GM12878 (cell line): ENCODE results near the gene ELL2. TPM values are rescaled to one million over a fixed set of nuclear protein-coding genes. Genes with fewer than 3 reads are reported as not detected.

Experiments used
- ATAC-seq: fragments of 200-7000 bp; cut with Tn5 transposase; 3 replicates; pipeline ENCODE4 v1.9.1; 2020; ENCODE audit warnings: mild to moderate bottlenecking, moderate library complexity
- BruUV-seq: library from RNA; stranded (reverse); fragments of 400-500 nt; replicated peaks from 2 replicates; lab custom pipeline; 2021; lab: Mats Ljungman, UMichigan
- CTCF ChIA-PET: fragments of 300-600 bp; sonication (Branson Sonifier 250); formaldehyde crosslinking; extraction: SDS; loops from one replicate; lab custom pipeline; 2021; ENCODE audit warnings: inconsistent platforms; lab: Yijun Ruan, JAX
- POLR2A ChIA-PET: fragments of 350-600 bp; formaldehyde crosslinking; extraction: SDS; loops from one replicate; lab custom pipeline; 2021; ENCODE audit warnings: inconsistent platforms; lab: Charles Lee
- RAD21 ChIA-PET: fragments of 300-600 bp; sonication (Branson Sonifier 250); formaldehyde crosslinking; loops from one replicate; lab custom pipeline; 2023; ENCODE audit warnings: antibody characterized with exemption; ENCODE audit not compliant: unreplicated experiment; lab: Charles Lee
- SMC1A ChIA-PET: fragments of 300-600 bp; sonication (Branson Sonifier 250); formaldehyde crosslinking; loops from one replicate; lab custom pipeline; 2023; ENCODE audit not compliant: unreplicated experiment, uncharacterized antibody; lab: Charles Lee
- DNase-seq: peaks from one replicate; pipeline ENCODE4 v3.0.0-alpha.2; 2011; ENCODE audit warnings: low read depth, low spot score
- FAIRE-seq: peaks from 3 replicates; lab custom pipeline; 2011; peaks lifted over from hg19 to GRCh38; lab: Jason Lieb, UNC
- H2AFZ ChIP-seq: 2 replicates; pipeline ENCODE4 v1.6.0; 2011; ENCODE audit warnings: low read depth, low read length, control low read depth; ENCODE audit not compliant: control insufficient read depth
- H3K27ac ChIP-seq: 2 replicates; pipeline ENCODE4 v1.5.1; 2011; ENCODE audit warnings: control low read depth; ENCODE audit not compliant: control insufficient read depth, insufficient read depth
- H3K27me3 ChIP-seq, 2 experiments: replicated peaks in 1 of 2; 2 replicates each; pipeline versions ENCODE4 v1.6.0 to v1.6.1; 2011; ENCODE audit warnings: low read length in 1 of 2; ENCODE audit not compliant: control insufficient read depth in 2 of 2, insufficient read depth in 2 of 2
- H3K36me3 ChIP-seq, 2 experiments: 2 replicates each; pipeline ENCODE4 v1.5.1; 2011; ENCODE audit warnings: low read length in 1 of 2; ENCODE audit not compliant: control insufficient read depth in 2 of 2, insufficient read depth in 2 of 2
- H3K4me1 ChIP-seq: 2 replicates; pipeline ENCODE4 v1.6.1; 2011; ENCODE audit warnings: mild to moderate bottlenecking, low read length, moderate library complexity, mixed read lengths; ENCODE audit not compliant: control insufficient read depth, insufficient read depth
- H3K4me2 ChIP-seq: 2 replicates; pipeline ENCODE4 v1.6.0; 2011; ENCODE audit warnings: control low read depth; ENCODE audit not compliant: control insufficient read depth, insufficient read depth
- H3K4me3 ChIP-seq: fragments of 200-600 bp; sonication (generic); 2 replicates; pipeline ENCODE4 v1.5.1; 2016
- H3K79me2 ChIP-seq: 2 replicates; pipeline ENCODE4 v1.6.0; 2011; ENCODE audit warnings: low read length; ENCODE audit not compliant: control insufficient read depth, insufficient read depth
- H3K9ac ChIP-seq: 2 replicates; pipeline ENCODE4 v1.8.0; 2011; ENCODE audit warnings: low read length, control low read depth, mixed read lengths; ENCODE audit not compliant: control insufficient read depth, insufficient read depth
- H3K9me3 ChIP-seq: replicated peaks from 3 replicates; pipeline ENCODE4 v1.5.1; 2011; ENCODE audit warnings: mild to moderate bottlenecking, low read length; ENCODE audit not compliant: control insufficient read depth, insufficient read depth
- H4K20me1 ChIP-seq: 2 replicates; pipeline ENCODE4 v1.6.0; 2011; ENCODE audit not compliant: control insufficient read depth, insufficient read depth
- BRCA1 ChIP-seq: IDR thresholded peaks from 2 replicates; pipeline ENCODE4 v1.6.1; 2011; ENCODE audit warnings: low read depth, low read length, improper control_type of control experiment
- CEBPB ChIP-seq, 2 experiments: fragments of 150-350 bp in 1 of 2; IDR thresholded peaks; 2 replicates each; pipeline ENCODE4 v1.6.1; 2012 to 2014; ENCODE audit warnings: low read depth in 2 of 2, low read length in 2 of 2, borderline replicate concordance in 1 of 2, inconsistent platforms in 1 of 2
- CHD2 ChIP-seq: IDR thresholded peaks from 2 replicates; pipeline ENCODE4 v1.6.1; 2011; ENCODE audit warnings: low read depth, low read length, improper control_type of control experiment, borderline replicate concordance
- FOXK2 ChIP-seq: fragments of 450-650 bp; IDR thresholded peaks from 2 replicates; pipeline ENCODE4 v1.6.1; 2017; ENCODE audit warnings: mild to moderate bottlenecking, moderate library complexity
- GATAD2B ChIP-seq: fragments of 450-650 bp; conservative IDR thresholded peaks from 2 replicates; pipeline ENCODE4 v1.6.1; 2017; ENCODE audit warnings: low read depth, mild to moderate bottlenecking, moderate library complexity
- HDAC6 ChIP-seq: fragments of 200-600 bp; sonication (generic); IDR thresholded peaks from one replicate; pipeline ENCODE4 v1.8.0; 2017; ENCODE audit warnings: antibody characterized with exemption; ENCODE audit not compliant: unreplicated experiment
- KDM1A ChIP-seq: fragments of 200-600 bp; sonication (generic); IDR thresholded peaks from 2 replicates; pipeline ENCODE4 v1.6.1; 2016; ENCODE audit warnings: borderline replicate concordance
- MEF2A ChIP-seq: IDR thresholded peaks from 2 replicates; pipeline ENCODE4 v1.6.1; 2011; ENCODE audit warnings: low read depth, mild to moderate bottlenecking, low read length, moderate library complexity; ENCODE audit not compliant: insufficient read depth
- NR2F1 ChIP-seq: fragments of 450-650 bp; conservative IDR thresholded peaks from 2 replicates; pipeline ENCODE4 v1.6.1; 2017; ENCODE audit warnings: mild to moderate bottlenecking
- RAD21 ChIP-seq: IDR thresholded peaks from 2 replicates; pipeline ENCODE4 v1.6.1; 2011; ENCODE audit warnings: mild to moderate bottlenecking, low read depth, low read length, moderate library complexity; ENCODE audit not compliant: insufficient read depth
- RELA ChIP-seq: fragments of 450-650 bp; IDR thresholded peaks from 2 replicates; pipeline ENCODE4 v1.8.0; 2014; ENCODE audit warnings: borderline replicate concordance; ENCODE audit not compliant: partially characterized antibody
- SMAD5 ChIP-seq: IDR thresholded peaks from 2 replicates; pipeline ENCODE4 v1.6.1; 2016; ENCODE audit warnings: antibody characterized with exemption, low read depth
- TAF1 ChIP-seq: IDR thresholded peaks from 2 replicates; pipeline ENCODE4 v1.6.1; 2011; ENCODE audit warnings: mild to moderate bottlenecking, low read depth, low read length, borderline replicate concordance
- ZNF622 ChIP-seq: fragments of 450-650 bp; IDR thresholded peaks from 2 replicates; pipeline ENCODE4 v1.6.1; 2017; ENCODE audit warnings: mild to moderate bottlenecking, inconsistent platforms
- ZZZ3 ChIP-seq: IDR thresholded peaks from 2 replicates; pipeline ENCODE4 v1.6.1; 2011; ENCODE audit warnings: low read depth; ENCODE audit not compliant: control insufficient read depth, insufficient read length
- WGBS: methylation state at CpG from one replicate; pipeline ENCODE4 v1.1.6; 2016; ENCODE audit warnings: low lambda C conversion rate; ENCODE audit not compliant: insufficient replicate concordance, insufficient coverage; ENCODE audit errors: missing lambda C conversion rate; 5-methylcytosine and 5-hydroxymethylcytosine counted together
- in situ Hi-C: fragments of 300-500 bp; cut with MboI; formaldehyde crosslinking; loops from 9 replicates; pipeline ENCODE4 v1.14.3; 2018; ENCODE audit warnings: mixed read lengths
- intact Hi-C: fragments of 100-400 bp; cut with micrococcal nuclease; formaldehyde crosslinking; loops from one replicate; pipeline ENCODE4 v1.14.2; 2022; ENCODE audit not compliant: unreplicated experiment
- polyA plus RNA-seq, 11 experiments: library from polyadenylated mRNA; depleted of rRNA in 4 of 11; unstranded in 6 of 11; stranded (reverse) in 5 of 11; fragments of >200 nt; fragmentation: Nextera tagmentation in 4 of 11; fragmentation: Illumina TruSeq in 1 of 11; extraction: Ambion mirVana in 4 of 11; extraction: Trizol in 1 of 11; gene quantifications; 1 replicate in 1 of 11; 2 replicates in 10 of 11; pipeline versions ENCODE4 v1.2.1 to v1.2.3, GENCODE V29; 2011 to 2016; ENCODE audit warnings: inconsistent platforms in 2 of 11, missing spikeins in 2 of 11, low read depth in 1 of 11
- total RNA-seq, 4 experiments: library from RNA; depleted of rRNA in 3 of 4; stranded (reverse); fragments of >200 nt in 3 of 4; fragmentation: Illumina TruSeq in 1 of 4; extraction: Trizol in 1 of 4; gene quantifications; 2 replicates each; pipeline versions ENCODE4 v1.2.1 to v1.2.3, GENCODE V29; 2013 to 2021
- TF ChIP-seq, protein P1 (sequence below): IDR thresholded peaks from 2 replicates; pipeline ENCODE4 v1.6.1; 2011; ENCODE audit warnings: borderline replicate concordance, low read depth, mild to moderate bottlenecking, moderate library complexity, mixed read lengths, low read length; ENCODE audit not compliant: insufficient read depth; ENCODE audit errors: extremely low read length
- TF ChIP-seq, protein P2 (sequence below): fragments of 450-650 bp; IDR thresholded peaks from 2 replicates; pipeline ENCODE4 v1.6.1; 2016; ENCODE audit warnings: mild to moderate bottlenecking

ELL2 gene
- total and polyA plus RNA-seq, 10 of the 15 experiments (the other 5 are each of a cell fraction or from before 2014, with no cell fraction given): 24.2 to 91.4 (median 57.4) TPM

DNA sequence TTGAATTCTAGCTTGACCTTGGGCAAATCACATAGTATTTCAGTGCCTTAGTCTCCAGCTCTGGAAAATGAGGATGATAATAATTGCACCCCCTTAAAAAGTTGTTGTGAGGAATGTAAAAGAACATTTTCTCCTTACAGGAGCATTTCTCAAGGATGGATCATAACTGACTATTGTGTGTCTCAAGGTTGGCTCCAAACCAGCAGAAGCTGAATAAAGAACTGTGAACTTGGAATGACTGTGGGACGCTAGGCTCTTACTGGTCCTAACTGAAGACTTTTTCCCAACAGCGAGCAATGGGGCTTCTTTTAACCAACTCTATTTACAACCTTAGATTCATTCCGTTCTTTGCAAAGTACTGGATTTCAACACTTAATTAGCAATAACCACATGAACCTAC, 113.0 kb downstream of the ELL2 start:
- no peak overlapping the region for H3K4me2 ChIP-seq
- no TSS peak for BruUV-seq
- no peak for ATAC-seq
- in situ Hi-C loops: loop anchor here (5.0 kb wide), 2 partner anchors 71 to 186 kb away; no protein-coding TSS in a partner anchor
- RAD21 ChIA-PET: interaction anchor here (0.9 to 11.1 kb wide), 19 partner anchors 17 to 591 kb away, joined by 3 to 209 read pairs (median 5); partner anchors contain the start of genes RFESD and RHOBTB3
- SMC1A ChIA-PET: interaction anchor here (0.7 to 21.9 kb wide), 20 partner anchors 9 to 489 kb away, joined by 3 to 622 read pairs (median 6); partner anchors contain the start of genes GLRX and RFESD
- no peak for TF ChIP-seq RAD21
- no peak for TF ChIP-seq HDAC6
- no peak for TF ChIP-seq TAF1
- TF ChIP-seq NR2F1: no peak
- no peak for TF ChIP-seq ZZZ3
- no peak for TF ChIP-seq MEF2A
- TF ChIP-seq, protein P1, sequence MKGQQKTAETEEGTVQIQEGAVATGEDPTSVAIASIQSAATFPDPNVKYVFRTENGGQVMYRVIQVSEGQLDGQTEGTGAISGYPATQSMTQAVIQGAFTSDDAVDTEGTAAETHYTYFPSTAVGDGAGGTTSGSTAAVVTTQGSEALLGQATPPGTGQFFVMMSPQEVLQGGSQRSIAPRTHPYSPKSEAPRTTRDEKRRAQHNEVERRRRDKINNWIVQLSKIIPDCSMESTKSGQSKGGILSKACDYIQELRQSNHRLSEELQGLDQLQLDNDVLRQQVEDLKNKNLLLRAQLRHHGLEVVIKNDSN: no peak
- TF ChIP-seq, protein P2, sequence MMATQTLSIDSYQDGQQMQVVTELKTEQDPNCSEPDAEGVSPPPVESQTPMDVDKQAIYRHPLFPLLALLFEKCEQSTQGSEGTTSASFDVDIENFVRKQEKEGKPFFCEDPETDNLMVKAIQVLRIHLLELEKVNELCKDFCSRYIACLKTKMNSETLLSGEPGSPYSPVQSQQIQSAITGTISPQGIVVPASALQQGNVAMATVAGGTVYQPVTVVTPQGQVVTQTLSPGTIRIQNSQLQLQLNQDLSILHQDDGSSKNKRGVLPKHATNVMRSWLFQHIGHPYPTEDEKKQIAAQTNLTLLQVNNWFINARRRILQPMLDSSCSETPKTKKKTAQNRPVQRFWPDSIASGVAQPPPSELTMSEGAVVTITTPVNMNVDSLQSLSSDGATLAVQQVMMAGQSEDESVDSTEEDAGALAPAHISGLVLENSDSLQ: no peak
- no peak for TF ChIP-seq BRCA1
- no peak for TF ChIP-seq FOXK2
- no peak for TF ChIP-seq GATAD2B
- no peak for TF ChIP-seq CHD2
- TF ChIP-seq RELA: no peak
- no peak for TF ChIP-seq SMAD5
- TF ChIP-seq ZNF622: no peak
- no peak for TF ChIP-seq KDM1A
- TF ChIP-seq CEBPB (IDR thresholded peaks at IDR 0.05; ENCODE audit: borderline replicate concordance in 1 of 2, low read depth in 2 of 2, low read length in 2 of 2): no peak
- TF ChIP-seq, all 136 proteins: peak for 0
- H3K9ac ChIP-seq: no peak overlapping the region
- H3K4me1 ChIP-seq: no peaks in the 10 kb centered on the region
- ChIA-PET CTCF (interaction anchor here (0.7 to 20.1 kb wide), 29 partner anchors 8 to 489 kb away, joined by 3 to 653 read pairs (median 4); partner anchors contain the start of genes GLRX and RFESD), POLR2A (interaction anchor here (0.8 to 2.1 kb wide), 3 partner anchors 68 to 202 kb away, joined by 3 to 8 read pairs (median 5); partner anchors contain the start of gene RFESD)
- intact Hi-C loops: loop anchor here (5.0 to 10.0 kb wide), 2 partner anchors 294 to 566 kb away; partner anchors contain the start of genes ARSK and SKIC3
- no peak overlapping the region for H2AFZ ChIP-seq
- H3K36me3 ChIP-seq: no peaks in the 10 kb centered on the region
- no peaks in the 10 kb centered on the region for H3K79me2 ChIP-seq
- FAIRE-seq: no peak
- no peaks in the 10 kb centered on the region for H4K20me1 ChIP-seq
- no peak overlapping the region for H3K4me3 ChIP-seq
- H3K9me3 ChIP-seq: no peaks in the 10 kb centered on the region
- H3K27me3 ChIP-seq: no peaks in the 10 kb centered on the region
- no peak overlapping the region for H3K27ac ChIP-seq
- DNase-seq: no peak
- 98% methylated on average over 3 of the region's 3 CpGs for WGBS
